ENCODE measurements around the gene CASKIN1. TPM values are rescaled to one million over a fixed set of nuclear protein-coding genes. Genes with fewer than 3 reads are reported as not detected.

Gene CASKIN1
- total RNA-seq, 1 donor from 2014 or later: 1.6 TPM

DNA sequence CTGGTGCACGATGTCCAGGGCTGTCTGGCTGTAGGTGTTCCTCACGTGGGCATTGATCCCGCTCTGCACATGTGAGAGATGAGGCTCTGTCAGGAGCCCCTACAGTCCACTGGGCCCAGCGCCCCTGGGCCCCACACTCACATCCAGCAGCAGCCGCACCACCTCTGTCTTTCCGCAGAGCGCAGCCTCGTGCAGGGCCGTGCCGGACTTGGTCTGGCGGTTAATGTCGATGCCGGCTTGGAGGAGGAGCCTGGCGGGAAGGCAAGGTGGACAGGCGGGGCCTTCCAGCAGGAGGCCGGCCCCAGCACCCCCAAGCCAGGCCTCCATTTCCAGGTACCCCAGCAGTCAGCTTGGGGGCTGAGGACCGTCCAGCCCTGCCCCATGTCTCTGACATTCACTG, 9.2 kb downstream of the CASKIN1 start:
- Mint-ChIP-seq H3K27ac (no peak overlapping the region), H3K27me3 (ENCODE audit: insufficient read depth, low read depth) (peaks cover 6% of the 10 kb centered on the region), H3K4me1 (no peaks in the 10 kb centered on the region), H3K4me3 (no peak overlapping the region), H3K9me3 (no peaks in the 10 kb centered on the region), H3K36me3 (peaks cover under 1% of the 10 kb centered on the region)
- no peaks in the 10 kb centered on the region for H3K9me3 ChIP-seq (ENCODE audit: low read depth)
- H3K79me2 ChIP-seq (ENCODE audit: low read depth): no peaks in the 10 kb centered on the region
- no peak overlapping the region for H3K4me3 ChIP-seq
- no peaks in the 10 kb centered on the region for H3K4me1 ChIP-seq
- no peak overlapping the region for H2AFZ ChIP-seq (replicated peaks)
- no peaks in the 10 kb centered on the region for H3K36me3 ChIP-seq
- H3K9ac ChIP-seq: no peak overlapping the region
- H3F3A ChIP-seq (ENCODE audit: low read depth): no peaks in the 10 kb centered on the region
- no peaks in the 10 kb centered on the region for H4K20me1 ChIP-seq (ENCODE audit: low read depth)
- no peak for DNase-seq (ENCODE audit: low spot score)
- TF ChIP-seq EZH2phosphoT487 (IDR thresholded peaks at IDR 0.05) (no peak), EZH2 (IDR thresholded peaks at IDR 0.05) (no peak)
- TF ChIP-seq, protein P1, sequence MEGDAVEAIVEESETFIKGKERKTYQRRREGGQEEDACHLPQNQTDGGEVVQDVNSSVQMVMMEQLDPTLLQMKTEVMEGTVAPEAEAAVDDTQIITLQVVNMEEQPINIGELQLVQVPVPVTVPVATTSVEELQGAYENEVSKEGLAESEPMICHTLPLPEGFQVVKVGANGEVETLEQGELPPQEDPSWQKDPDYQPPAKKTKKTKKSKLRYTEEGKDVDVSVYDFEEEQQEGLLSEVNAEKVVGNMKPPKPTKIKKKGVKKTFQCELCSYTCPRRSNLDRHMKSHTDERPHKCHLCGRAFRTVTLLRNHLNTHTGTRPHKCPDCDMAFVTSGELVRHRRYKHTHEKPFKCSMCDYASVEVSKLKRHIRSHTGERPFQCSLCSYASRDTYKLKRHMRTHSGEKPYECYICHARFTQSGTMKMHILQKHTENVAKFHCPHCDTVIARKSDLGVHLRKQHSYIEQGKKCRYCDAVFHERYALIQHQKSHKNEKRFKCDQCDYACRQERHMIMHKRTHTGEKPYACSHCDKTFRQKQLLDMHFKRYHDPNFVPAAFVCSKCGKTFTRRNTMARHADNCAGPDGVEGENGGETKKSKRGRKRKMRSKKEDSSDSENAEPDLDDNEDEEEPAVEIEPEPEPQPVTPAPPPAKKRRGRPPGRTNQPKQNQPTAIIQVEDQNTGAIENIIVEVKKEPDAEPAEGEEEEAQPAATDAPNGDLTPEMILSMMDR (IDR thresholded peaks at IDR 0.05): no peak
- H3K27ac ChIP-seq: no peak overlapping the region
- H3K27me3 ChIP-seq: no peaks in the 10 kb centered on the region
- no peak overlapping the region for H3K4me2 ChIP-seq

DNA sequence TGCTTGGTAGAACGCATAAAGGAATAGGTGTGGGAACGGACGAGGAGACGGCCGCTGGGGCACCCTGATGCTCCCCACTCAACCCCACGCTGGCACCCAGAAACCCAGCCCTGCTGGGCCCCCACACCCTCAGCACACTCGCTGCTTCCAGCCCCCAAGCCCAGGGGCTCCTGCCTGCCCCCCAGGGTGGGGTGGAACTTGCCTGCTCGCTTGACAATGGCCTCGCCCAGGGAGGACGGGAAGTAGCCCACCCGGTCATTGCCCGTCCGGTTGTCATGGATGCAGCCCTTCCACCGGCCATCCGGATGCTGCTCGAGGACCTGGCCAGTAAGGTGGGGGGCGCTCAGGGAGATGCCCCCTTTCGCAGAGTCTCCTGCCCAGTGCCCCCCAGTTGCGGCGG, 9.9 kb downstream of the CASKIN1 start:
- H3K9me3 ChIP-seq (ENCODE audit: low read depth): no peaks in the 10 kb centered on the region
- no peak overlapping the region for H2AFZ ChIP-seq (replicated peaks)
- Mint-ChIP-seq H3K36me3 (peaks cover 2% of the 10 kb centered on the region), H3K27ac (peak overlapping the region; percentile 74), H3K4me1 (peaks cover 3% of the 10 kb centered on the region), H3K9me3 (no peaks in the 10 kb centered on the region), H3K4me3 (no peak overlapping the region), H3K27me3 (ENCODE audit: insufficient read depth, low read depth) (peaks cover 9% of the 10 kb centered on the region)
- H3K27ac ChIP-seq: no peak overlapping the region
- no peaks in the 10 kb centered on the region for H4K20me1 ChIP-seq (ENCODE audit: low read depth)
- H3K36me3 ChIP-seq: no peaks in the 10 kb centered on the region
- no peak overlapping the region for H3K9ac ChIP-seq
- H3K79me2 ChIP-seq (ENCODE audit: low read depth): no peaks in the 10 kb centered on the region
- H3K4me1 ChIP-seq: no peaks in the 10 kb centered on the region
- no peaks in the 10 kb centered on the region for H3F3A ChIP-seq (ENCODE audit: low read depth)
- H3K4me3 ChIP-seq: no peak overlapping the region
- no peak overlapping the region for H3K4me2 ChIP-seq
- TF ChIP-seq EZH2 (IDR thresholded peaks at IDR 0.05) (no peak), EZH2phosphoT487 (IDR thresholded peaks at IDR 0.05) (no peak)
- TF ChIP-seq, protein P1 (IDR thresholded peaks at IDR 0.05): no peak
- DNase-seq (ENCODE audit: low spot score): no peak
- H3K27me3 ChIP-seq: no peaks in the 10 kb centered on the region

DNA sequence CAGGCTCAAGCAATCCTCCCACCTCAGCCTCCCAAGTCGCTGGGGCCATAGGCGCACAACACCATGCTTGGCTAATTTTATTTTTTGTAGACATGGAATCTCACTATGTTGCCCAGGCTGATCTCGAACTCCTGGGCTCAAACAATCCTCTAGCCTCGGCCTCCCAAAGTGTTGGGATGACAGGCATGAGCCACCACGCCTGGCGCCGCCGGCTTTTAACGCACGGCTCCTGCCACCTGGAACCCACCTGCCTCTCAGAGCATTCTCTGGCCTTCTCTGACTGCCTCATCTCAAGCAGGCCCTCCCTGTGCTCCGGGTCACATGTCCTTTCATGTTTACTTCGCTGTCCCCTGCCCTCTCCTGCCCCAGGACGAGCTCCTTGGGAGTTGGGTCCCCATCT, 10.3 kb downstream of the CASKIN1 start:
- H3K4me3 ChIP-seq: no peak overlapping the region
- no peaks in the 10 kb centered on the region for H3K9me3 ChIP-seq (ENCODE audit: low read depth)
- no peaks in the 10 kb centered on the region for H4K20me1 ChIP-seq (ENCODE audit: low read depth)
- no peak for DNase-seq (ENCODE audit: low spot score)
- H3K27ac ChIP-seq: no peak overlapping the region
- no peak for TF ChIP-seq EZH2phosphoT487 (IDR thresholded peaks at IDR 0.05)
- no peak for TF ChIP-seq EZH2 (IDR thresholded peaks at IDR 0.05)
- TF ChIP-seq, protein P1 (IDR thresholded peaks at IDR 0.05): no peak
- H3K4me2 ChIP-seq: no peak overlapping the region
- Mint-ChIP-seq H3K36me3 (peaks cover 2% of the 10 kb centered on the region), H3K4me1 (peaks cover 3% of the 10 kb centered on the region), H3K27me3 (ENCODE audit: insufficient read depth, low read depth) (peaks cover 9% of the 10 kb centered on the region), H3K4me3 (no peak overlapping the region), H3K27ac (peak overlapping the region; percentile 74), H3K9me3 (no peaks in the 10 kb centered on the region)
- no peaks in the 10 kb centered on the region for H3K79me2 ChIP-seq (ENCODE audit: low read depth)
- no peaks in the 10 kb centered on the region for H3K36me3 ChIP-seq
- H3F3A ChIP-seq (ENCODE audit: low read depth): no peaks in the 10 kb centered on the region
- H3K27me3 ChIP-seq: no peaks in the 10 kb centered on the region
- no peaks in the 10 kb centered on the region for H3K4me1 ChIP-seq
- H3K9ac ChIP-seq: no peak overlapping the region
- H2AFZ ChIP-seq (replicated peaks): no peak overlapping the region

All from neural progenitor cell (in vitro differentiated cells).